NCI-H2107 treated with DMSO at 0.1 percent for 48 hours (cell line): Measurements from ENCODE around the gene ZNF669.
"Not testable (repeated sequence)": the region's sequence is repeated elsewhere in the genome, so short reads cannot be mapped to it uniquely, and the experiment has no call there.

Experiments
- DNase-seq: peaks from one replicate; lab custom pipeline; 2025; ENCODE audit not compliant: unreplicated experiment; lab: John Stamatoyannopoulos, UW

The ZNF669 gene

DNA sequence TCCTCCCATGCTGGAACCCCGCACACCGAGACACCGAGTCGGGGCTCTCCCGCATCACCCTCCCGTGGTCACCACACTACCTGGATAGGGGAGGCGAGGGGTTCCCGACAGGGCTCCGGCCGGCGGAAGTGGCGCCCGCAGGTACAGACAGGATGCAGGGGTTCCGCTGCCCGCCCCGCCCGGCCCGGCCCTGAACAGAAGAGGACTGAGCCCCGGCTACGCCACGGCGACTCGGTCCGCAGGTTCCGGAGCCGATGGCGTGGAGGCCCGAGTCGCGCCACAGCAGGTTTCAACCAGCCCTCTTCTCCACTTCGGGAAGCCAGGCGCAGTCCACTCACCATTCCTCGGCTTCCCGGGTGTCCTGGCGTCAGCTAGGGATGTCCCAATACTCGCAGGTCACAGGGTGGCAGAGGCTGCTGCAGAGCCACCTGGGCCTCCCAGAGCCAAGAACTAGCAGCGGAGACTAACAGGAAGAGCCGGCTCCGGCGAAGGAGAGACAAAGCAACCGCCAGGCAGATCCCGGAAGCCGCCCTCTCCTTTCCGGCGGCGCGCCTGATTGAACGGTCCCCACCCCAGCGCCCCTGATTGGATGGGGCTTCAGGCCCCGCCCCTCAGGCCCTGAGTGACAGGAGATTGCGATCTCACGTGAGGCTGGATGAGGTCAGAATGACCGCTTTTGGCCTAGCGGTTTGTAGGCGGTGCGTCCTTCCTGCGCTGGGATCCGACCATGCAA is at the start of gene ZNF669:
Gene ZNF669, minus strand, starts transcription at position 498 of the 733 bp plus-strand sequence. Its CDS starts 157 bp downstream, at position 341.
- peak; percentile 90 for DNase-seq

DNA sequence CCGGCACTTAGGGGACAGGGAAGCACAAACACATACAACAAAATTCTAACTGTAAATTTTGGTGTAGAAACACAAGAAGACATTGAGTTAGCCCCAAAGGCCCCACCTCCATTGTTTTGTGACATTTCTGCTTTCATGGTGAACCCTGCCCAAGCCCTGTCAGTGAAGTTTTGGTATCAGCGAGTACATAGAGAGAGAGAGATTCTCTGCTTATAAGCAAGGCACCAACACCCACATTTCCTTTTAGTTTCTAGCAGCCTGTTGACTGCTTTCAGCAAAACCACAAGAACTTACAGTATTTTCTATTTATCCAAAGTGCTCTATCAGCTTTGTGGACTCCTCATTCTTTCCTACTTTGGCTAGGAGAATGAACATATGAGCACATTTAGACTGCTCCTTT is 43.6 kb upstream of the ZNF669 start:
- DNase-seq, result no peak

GRCh38 chr1:247147120-247147519 is 43.0 kb upstream of the ZNF669 start:
- not testable (repeated sequence) for DNase-seq

DNA sequence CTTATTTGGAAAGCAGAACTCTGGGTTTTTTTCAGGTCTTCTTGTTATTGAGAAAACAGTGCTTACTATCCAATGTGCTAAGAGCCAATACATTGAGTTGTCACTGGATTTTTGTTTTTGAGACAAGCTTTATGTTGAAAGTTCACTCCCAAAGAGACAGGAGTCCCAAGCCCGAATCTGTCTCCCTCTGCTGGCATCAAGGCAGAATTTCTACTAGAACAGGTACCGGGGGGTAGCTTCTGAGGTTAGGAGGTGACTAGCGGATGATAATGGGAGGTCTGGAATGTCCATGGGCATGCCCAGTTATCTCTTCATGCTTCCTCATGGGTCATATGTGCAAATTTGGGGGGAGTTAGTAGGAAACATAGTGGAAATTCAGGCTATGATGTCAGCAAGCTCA is 42.5 kb upstream of the ZNF669 start:
- DNase-seq, result no peak

GRCh38 chr1:247145279-247145678 is 41.1 kb upstream of the ZNF669 start:
- DNase-seq, result no peak

DNA sequence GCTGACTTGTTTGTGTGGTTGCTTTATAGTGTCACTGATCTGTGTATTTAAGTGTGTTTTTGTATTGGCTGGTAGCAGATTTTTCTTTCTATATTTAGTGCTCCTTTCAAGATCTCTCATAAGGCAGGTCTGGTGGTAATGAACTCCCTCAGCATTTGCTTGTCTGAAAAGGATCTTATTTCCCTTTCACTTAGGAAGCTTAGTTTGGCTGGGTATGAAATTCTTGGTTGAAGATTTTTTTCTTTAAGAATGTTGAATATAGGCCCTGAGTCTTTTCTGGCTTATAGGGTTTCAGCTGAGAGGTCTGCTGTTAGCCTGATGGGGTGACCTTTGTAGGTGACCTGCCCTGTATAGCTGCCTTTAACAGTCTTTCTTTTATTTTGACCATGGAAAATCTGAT is 35.4 kb upstream of the ZNF669 start:
- DNase-seq, result not testable (repeated sequence)

- no peak for DNase-seq
These were observed 27.1 kb upstream of the ZNF669 start for GRCh38 chr1:247131236-247131635.

GRCh38 chr1:247127519-247128282 is 23.5 kb upstream of the ZNF669 start:
- not testable (repeated sequence) for DNase-seq

DNA sequence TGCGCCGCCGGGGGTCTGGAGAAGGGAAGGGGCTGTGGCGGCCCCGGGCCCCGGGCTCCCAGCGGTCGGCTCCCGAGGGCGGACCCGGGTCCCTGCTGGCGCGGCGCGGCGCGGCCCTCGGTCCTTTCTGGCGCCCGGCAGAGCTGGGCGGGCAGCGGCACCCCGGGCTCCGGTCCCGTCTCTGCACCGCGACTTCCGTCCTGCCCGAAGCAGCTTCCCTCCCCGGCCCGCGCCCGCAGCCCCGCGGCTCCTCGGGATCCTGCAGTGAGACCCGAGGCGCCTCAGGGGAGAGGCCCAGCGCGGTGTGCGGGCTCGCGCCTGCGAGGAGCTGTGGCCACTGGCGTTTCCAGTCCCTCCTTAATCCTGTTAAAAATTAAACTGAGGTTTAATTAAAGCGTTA is 22.4 kb upstream of the ZNF669 start:
- not testable (repeated sequence) for DNase-seq

- DNase-seq, result not testable (repeated sequence)
These were observed 22.0 kb upstream of the ZNF669 start for GRCh38 chr1:247126166-247126565.

DNA sequence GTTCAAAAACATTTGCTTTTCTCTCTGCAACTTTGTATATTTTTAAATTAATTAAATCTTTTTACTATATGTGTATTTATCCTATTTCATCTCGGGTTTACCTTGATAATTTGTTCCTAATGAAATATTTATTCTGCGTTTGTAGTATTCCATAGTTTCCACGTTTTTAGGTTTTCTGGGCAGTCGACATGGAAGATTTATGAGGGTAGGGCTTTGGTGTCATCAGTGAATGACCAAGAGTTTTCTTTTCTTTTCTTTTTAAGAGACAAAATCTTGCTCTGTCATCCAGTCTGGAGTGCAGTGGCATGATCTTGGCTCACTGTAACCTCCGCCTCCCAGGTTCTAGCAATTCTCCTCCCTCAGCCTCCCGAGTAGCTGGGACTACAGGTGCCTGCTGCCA is 17.2 kb upstream of the ZNF669 start:
- DNase-seq, result no peak

- not testable (repeated sequence) for DNase-seq
These were observed 16.2 kb upstream of the ZNF669 start for GRCh38 chr1:247120408-247120668.

GRCh38 chr1:247119600-247120407 is 15.6 kb upstream of the ZNF669 start:
- no peak for DNase-seq

GRCh38 chr1:247118946-247119446 is 14.8 kb upstream of the ZNF669 start:
- no peak for DNase-seq

DNA sequence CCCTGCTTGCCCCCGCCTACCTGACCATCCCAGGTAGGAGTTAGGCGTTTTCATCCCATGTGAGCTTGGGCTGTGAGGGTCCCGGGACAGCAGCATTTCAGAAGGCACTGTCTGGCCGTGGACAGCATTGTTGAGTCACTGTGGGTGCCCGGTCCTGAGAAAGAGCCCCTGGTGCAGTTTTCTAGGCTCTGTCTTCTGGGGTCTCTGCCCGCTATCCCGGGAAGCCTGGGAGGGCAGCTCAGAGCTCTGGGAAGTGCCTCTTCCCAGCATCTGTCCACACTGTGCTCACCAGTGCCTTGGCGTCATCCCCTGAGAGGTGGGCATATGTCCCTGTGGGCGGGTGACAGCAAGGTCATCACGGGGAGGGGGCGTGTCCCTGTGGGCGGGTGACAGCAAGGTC is 11.4 kb upstream of the ZNF669 start:
- no peak for DNase-seq

GRCh38 chr1:247115141-247115510 is 11.0 kb upstream of the ZNF669 start:
- no peak for DNase-seq

DNA sequence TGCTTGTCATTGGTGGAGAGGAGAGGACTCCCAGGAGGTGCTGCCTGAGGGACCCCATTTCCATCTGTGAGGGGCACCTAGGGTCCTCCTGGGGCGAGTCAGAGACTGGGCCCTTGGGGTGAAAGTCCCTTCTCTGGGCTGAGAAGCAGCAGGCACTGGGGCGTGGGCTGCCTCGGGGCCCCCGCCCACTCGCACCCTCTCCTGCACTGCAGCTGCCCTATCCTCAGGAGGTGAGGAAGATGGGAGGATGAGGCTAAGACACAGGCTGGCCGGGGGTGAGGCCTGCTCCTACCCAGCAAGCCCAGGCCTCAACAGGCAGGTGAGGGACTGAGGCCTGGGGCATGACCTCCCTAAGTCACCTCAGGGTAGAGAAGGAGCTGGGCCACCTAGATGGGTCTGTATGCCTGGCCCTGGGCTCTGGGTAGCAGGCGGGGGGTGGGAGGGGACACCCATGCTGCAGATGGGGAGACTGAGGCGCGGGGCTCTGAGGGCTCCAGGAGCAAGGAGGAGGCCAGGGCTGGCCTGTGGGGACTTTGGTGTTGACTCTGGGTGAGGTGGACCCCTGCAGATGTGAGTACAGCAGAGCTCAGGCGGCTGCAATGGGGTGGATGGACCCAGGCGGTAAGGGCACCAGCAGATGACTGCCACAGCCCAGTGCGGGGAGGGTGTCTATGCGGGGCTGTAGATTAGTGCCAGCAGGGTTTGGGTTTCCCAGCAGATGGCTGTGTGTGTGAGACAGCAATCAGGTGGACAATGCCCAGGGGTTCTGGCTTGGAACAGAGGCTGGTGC is 10.4 kb upstream of the ZNF669 start:
- no peak for DNase-seq

GRCh38 chr1:247113733-247114271 is 9.6 kb upstream of the ZNF669 start:
- no peak for DNase-seq

DNA sequence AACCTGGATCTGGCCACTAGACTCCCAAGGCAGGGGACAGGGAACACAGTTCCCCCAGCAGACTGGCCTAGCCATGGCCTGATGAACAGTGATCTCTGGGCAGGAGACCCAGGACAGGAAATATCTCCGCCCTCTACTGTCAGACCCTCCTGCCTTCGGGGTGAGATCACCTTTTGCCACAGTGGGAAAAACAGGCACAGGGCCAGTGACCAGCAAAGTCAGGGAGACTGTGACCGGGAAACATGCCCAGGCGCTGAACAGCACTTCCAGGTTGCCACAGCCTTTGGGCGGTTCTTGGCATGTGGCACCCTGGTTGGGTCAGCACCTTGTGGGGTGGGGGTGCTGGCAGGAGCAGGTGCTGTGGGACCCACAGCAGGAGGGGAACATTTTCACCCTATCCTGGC is 8.9 kb upstream of the ZNF669 start:
- DNase-seq, result no peak

- DNase-seq, result no peak
These were observed 8.3 kb upstream of the ZNF669 start for GRCh38 chr1:247112479-247112781.
